Esophagus squamous epithelium (tissue), 4 donors: ENCODE measurements around the gene SPTLC1.
"Not testable (repeated sequence)": the region's sequence is repeated elsewhere in the genome, so short reads cannot be mapped to it uniquely, and the experiment has no call there.

Source experiments
- CTCF ChIP-seq, 6 experiments: fragments of 450-650 bp in 4 of 6; fragments of 200-600 bp in 2 of 6; sonication (generic) in 2 of 6; IDR thresholded peaks; one replicate each; pipeline ENCODE4 v1.5.1; 2016 to 2019; ENCODE audit warnings: antibody characterized with exemption in 6 of 6, mild to moderate bottlenecking in 4 of 6, moderate library complexity in 4 of 6
- POLR2A ChIP-seq, 4 donors: fragments of 450-650 bp; IDR thresholded peaks; one replicate each; pipeline ENCODE4 v1.6.1; 2017; ENCODE audit warnings: antibody characterized with exemption in 4 of 4, mild to moderate bottlenecking in 4 of 4, moderate library complexity in 3 of 4

- not testable (repeated sequence) for TF ChIP-seq CTCF, POLR2A (IDR thresholded peaks at IDR 0.05)
These were observed 30.6 kb upstream of the SPTLC1 start for GRCh38 chr9:92145784-92146183.
